GM19395 (cell line): Measurements from ENCODE around the gene PTPRN2.
"Not testable (repeated sequence)": the region's sequence is repeated elsewhere in the genome, so short reads cannot be mapped to it uniquely, and the experiment has no call there.

ENCODE experiments used
- ATAC-seq: cut with Tn5 transposase; IDR thresholded peaks from one replicate; pipeline ENCODE4 v1.9.1; 2021; ENCODE audit warnings: mild to moderate bottlenecking, moderate library complexity; ENCODE audit not compliant: unreplicated experiment

PTPRN2 gene

DNA sequence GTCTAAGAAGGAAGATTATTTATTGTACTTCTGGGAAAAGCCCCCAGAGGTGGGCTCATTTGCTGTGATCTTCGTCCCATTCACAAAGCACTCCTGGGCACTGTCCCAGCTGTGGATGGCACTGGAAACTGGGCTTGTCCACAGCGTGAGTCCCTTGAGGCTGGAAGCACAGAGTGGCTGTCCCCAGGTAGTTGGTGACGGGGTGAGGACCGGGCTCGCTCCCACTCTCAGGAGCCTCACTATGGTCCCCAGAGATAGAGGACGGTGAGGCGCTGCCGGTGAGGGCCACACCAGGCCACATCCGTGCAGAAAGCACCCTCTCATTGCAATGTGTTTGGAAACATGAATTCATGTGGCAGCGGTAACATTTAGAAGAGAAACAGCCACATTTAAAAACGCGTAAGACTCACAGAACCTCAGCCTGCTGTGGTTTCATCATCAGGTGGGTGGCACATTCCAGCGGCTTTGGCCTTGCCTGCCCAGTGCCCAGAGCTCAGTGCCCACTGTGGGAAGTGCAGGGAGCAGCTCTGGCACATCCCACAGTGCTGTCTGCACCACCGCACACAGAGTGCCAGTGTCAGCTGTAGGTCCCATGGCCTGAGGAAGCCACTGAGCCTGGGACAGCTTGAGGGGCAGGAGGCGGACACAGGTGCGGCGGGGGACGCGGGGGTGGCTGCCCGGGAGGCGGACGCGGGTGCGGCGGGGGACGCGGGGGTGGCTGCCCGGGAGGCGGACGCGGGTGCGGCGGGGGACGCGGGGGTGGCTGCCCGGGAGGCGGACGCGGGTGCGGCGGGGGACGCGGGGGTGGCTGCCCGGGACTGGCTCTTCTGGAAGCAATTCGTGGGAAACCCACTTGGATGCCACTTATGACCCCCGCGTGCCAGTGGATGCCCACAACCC lies 801.0 kb downstream of the PTPRN2 start:
- no peak for ATAC-seq

DNA sequence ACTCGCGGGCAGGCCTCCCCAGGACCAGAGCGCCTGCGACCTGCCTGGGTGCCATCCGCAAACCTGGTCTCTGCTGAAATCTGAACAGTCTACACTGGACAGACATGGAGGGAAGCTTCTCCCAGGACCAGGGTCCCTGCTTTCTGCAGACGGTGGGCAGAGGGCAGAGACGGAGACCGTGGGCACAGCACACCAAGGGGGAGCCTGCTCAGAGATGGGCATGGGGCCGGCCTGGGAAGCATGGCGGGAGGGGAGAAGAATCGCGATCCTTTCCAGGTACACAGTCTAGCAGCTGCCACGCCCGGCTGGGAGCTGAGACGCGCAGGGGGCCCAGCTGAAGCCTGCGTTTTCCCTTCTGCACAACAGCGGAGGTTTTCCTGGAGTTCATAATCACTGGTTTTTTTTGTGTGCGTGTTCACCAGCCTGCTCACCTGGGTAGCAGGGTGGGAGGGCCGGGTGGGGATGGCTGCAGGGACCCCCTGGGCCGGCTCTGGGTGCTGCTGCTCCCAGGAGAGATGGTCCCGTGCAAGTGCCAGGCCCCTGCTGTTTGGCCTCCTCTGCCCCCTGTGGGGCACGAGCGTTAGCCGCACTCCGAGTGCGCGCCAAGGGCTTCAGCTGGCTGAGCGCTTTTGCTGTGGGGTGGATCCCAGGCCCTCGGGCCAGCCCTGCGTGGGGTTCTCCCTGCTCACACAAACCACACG lies 802.0 kb downstream of the PTPRN2 start:
- no peak for ATAC-seq

DNA sequence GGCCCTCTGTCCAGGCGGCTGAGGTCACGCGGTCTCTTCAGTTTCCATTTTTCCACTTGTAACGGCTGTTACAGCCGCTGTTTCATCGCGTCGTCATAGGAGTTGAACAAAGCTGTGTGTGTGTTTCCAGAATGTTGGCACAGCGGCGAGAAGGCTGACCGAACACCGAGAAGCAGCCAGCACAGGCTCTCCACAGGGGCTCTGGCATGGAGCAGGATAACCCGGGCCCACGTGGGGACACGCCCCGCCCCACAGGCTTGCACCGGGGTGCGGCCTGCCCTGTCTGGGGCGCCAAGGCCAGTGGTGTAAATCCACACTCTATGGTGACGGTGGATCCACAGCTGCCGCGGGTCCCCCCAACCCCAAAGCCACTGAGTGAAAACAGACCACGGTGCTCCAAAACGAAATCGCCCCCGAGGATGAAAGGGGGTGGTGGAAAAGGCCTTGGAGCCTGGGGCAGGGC lies 802.6 kb downstream of the PTPRN2 start:
- no peak for ATAC-seq

DNA sequence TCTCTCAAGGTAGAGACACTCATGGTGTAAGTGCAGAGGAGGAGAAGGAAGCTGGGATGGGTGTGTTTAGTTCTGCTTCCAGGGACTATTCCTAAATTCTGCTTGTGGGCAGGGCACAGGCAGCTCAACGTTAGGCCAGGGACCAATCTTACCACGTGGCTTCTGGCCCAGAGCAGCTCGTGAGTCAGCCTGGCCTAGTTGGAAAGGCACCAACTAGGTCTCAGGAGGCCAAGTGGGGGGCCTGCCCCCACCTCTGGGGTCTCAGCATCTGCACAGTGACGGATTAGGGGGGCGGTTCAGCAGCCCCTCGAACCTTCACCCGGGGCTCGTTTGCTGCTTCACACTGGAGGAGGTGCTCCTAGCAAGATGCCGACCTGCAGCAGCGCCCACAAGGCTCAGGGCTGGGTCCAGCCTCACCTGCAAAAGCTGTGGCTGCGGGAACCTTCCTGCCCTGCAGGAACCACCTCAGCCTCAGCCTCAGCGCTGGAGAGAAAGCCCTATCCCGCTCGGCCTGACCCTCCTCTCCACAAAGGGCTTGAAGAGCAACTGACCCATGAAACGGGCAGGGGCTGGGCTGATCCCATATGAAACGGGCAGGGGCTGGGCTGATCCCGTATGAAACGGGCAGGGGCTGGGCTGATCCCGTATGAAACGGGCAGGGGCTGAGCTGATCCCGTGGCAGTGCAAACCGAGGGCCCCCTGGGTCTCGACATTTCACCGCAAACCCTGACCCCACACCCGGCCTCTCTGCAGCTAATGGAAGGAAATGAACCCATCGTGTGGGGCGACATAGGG lies 803.4 kb downstream of the PTPRN2 start:
- no peak for ATAC-seq

DNA sequence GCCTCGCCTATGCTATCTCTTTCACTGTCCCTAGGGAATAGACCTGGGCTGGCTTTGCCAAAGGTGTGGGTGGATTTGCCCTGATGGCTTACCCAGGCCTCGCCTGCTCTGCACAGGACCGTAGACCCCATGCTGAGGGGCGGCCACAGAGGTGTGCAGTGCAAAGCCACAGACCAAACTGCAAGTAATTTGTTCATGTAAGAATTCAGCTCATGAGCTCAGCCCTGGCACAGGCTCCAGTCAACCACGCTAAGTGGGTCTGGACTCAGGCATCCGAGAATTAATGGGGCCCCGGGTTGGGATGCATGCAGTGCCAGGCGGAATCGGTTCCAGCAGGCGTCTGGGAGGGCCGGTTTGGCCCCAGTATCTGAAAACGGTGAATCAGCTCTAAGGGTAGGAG lies 805.6 kb downstream of the PTPRN2 start:
- ATAC-seq, result no peak

DNA sequence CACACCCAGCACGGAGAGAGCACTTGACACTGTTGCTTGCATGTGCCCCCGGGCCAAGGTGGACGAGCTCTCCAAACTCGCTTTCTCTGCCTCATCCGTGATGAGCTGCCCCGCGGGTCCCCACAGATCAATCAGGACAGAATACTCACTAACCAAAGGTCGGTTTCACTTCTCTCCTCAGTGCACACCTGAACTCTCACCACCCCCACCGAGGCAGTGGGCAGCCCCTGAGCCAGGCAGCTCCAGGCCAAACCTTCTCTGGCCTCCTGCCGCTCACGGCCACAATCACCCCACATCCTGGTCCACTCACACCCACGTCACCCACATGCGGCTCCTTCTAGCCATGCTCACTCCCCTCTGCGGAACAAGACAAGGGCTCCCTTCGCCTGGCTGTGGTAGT lies 806.9 kb downstream of the PTPRN2 start:
- ATAC-seq, result no peak

DNA sequence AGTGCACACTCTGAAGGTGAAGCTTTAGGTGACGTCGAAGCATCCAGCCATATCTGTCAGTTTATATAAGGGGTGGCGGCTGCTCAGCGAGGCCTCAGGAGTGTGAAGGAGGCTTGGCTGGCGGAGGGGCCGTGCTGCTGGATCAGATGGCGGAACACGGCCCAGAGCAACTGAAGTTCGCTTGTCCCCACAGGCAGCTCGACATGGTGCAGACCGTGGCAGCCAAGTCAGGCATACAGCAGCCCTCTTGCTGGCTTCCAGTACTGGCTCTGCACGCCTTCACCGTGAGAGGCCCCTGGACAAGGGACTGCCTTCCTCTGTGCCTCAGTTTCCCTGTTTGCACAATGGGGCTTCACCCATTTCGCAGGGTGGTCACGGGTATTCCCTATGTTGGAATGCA lies 807.3 kb downstream of the PTPRN2 start:
- no peak for ATAC-seq

DNA sequence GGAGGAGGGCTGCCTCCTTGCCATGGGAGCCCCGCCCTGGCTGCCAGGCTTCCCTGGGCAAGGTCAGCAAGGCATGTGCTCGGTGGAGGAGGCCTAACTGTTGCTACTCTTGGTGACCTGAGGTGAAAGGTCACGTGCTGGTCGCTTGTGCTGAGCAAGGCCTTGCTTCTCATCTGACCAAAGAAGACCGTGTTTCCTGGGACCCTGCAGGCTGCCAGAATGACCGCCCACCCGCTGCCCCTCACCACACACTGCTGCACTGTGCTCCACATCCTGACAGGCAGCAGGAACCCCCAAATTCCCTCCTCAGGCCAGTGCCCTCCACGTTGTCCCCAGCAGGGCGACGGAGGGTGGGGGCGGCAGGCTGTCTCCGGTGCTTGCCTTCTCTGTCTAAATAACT lies 808.4 kb downstream of the PTPRN2 start:
- no peak for ATAC-seq

DNA sequence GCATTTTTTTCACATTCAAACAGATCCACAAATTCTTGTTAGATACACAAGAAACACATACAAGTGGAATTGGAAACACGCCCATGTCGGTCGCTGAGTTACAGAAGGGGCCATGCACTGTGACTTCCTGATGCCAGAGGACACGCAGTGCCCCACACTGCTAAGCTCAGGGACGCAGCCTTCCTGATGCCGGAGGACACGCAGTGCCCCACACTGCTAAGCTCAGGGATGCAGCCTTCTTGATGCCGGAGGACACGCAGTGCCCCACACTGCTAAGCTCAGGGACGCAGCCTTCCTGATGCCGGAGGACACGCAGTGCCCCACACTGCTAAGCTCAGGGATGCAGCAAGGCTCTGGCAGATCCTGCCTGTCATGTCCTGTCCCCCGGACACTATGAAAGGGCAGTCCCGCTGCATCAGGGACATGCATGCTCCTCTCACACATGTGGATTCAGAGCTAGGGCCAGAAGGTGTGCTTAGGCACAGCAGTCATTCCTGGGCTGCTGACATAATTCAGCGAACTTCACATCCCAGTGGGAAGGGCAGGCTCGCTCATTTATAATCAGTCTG lies 810.3 kb downstream of the PTPRN2 start:
- ATAC-seq, result not testable (repeated sequence)

DNA sequence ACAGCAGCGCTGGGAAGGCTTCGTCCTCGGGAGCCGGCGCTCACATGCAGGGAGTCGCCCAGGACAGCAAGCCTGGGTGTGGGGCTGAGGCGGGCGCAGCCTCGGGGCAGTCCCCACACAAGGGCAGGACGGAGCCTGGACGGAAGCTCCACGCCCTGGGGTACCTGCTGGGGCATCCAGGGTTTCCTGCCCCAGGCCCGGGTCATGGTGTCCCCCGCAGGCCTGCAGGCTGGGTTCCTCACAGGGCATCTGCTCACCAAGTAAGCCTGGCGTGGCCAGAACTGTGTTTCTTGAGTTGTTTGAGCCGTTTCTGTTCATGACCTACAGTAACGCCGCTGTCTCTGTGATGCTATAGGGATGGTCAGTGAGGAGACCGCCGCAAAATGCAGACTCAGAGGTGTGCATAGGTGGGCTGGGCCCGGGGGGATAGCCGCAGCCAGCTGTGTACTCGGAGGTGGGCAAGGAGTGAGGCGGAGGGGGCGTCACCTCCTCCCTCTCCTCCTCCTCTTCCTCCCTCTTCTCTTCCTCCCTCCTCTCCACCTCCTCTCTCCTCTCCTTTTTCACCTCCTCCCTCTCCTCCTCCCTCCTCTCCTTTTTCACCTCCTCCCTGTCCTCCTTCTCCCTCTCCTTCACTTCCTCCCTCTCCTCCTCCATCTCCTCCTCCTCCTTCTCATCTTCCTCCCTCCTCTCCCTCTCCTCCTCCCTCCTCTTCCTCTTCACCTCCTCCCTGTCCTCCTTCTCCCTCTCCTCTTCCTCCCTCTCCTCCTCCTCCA lies 811.9 kb downstream of the PTPRN2 start:
- no peak for ATAC-seq

DNA sequence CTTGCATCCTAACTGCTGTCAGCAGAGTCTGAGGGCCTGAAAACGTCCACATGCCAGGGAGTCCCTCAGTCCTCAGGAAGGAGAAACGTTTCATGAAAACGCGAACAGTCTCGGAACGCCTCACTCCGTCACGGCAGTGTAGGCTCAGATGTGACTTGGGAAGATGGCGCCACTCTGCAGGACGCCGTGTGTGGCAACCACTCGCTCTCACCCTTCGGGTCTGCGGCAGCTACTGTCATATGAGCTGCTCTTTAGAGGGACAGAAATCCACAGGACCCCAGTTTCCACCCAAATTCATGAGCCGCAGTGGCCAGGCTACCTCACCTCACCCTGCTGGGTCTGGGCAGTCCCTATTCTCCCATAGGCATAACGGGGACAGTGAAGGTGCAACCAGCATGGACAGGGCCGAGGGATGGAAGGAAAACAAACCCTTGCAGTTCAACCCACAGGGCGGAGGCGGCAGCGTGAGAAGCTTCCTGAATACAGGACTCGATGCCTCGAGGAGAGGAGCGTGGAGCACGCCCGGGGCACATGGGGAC lies 812.5 kb downstream of the PTPRN2 start:
- no peak for ATAC-seq

DNA sequence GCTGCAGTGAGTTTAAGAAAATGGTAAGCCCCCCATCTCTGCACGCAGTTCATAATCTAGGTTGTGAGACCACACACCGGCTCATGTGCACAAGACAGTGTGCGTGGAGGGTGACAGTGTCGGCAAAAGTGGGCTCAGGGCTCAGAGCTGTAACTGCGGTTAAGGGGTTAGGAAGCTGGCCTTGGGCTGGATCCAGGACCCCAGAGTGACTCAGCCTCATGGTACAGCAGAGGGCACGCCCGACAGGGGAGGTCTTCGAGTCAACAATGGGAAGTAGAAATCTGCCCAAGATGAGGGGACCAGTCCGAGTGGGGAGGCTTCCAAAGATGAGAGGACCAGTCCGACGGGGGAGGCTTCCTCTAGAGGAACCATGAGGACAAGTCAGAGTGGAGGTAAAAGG lies 813.1 kb downstream of the PTPRN2 start:
- ATAC-seq, result no peak

DNA sequence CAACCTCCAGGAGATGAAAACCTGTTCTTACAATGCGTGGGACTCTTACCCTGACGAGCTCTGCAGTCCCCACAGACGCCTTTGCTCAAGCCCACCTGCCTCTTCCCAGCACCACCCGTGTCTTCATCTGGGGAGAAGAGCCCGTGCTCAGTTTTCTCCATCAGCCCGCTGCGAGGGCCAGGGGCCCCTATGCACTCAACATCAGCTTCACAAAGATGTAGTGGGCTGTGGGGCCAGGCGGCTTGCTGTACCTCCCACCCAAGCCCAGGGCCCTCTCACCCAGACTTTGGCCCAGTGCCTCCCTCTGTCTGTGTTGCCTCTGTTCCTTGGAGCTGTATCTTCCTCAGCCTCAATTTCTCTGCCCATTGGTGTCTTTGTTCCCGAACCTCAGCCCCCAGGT lies 814.3 kb downstream of the PTPRN2 start:
- ATAC-seq, result no peak

DNA sequence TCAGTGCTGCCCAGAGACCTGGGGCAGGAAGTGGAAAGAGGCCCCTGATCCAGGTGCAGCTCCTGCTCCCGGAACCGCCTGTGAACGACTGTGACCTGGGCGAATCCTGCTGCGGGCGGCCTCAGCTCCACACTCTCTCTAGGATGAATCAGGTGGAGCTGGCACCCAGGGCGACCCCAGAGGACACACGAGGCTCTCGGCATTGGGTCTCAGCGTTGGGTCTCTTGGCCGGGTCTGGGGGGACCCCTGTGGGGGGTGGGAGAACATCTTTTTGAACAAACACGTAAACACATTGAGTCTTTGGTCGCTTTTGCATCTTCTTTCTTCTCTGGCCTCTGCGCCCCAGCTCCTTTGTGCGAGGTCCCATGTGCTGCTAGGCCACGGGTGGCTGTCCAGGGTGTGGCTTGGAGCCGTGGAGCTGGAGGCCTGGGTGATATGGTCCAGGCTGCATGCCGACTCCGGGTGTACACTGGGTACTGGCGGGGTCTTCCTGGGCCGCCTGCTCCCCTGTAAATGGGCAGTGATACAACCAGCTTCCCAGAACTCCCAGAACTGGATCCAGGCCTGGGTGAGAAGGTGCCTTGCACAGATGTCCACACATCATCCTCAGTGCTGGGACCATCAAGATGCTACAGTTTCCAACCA lies 815.0 kb downstream of the PTPRN2 start:
- ATAC-seq, result no peak

DNA sequence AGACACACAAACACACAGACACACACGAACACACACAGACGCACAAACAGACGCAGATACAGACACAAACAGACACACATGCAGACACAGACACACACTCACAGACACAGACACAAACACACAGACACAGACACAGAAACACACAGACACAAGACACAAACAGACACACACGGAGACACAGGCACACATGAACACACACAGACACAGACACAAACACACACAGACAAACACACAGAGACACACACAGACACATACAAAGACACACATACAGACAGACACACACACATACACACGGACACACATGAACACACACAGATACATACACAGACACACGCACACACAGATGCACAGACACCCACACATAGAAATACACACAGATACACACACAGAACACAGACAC lies 815.9 kb downstream of the PTPRN2 start:
- ATAC-seq, result no peak

DNA sequence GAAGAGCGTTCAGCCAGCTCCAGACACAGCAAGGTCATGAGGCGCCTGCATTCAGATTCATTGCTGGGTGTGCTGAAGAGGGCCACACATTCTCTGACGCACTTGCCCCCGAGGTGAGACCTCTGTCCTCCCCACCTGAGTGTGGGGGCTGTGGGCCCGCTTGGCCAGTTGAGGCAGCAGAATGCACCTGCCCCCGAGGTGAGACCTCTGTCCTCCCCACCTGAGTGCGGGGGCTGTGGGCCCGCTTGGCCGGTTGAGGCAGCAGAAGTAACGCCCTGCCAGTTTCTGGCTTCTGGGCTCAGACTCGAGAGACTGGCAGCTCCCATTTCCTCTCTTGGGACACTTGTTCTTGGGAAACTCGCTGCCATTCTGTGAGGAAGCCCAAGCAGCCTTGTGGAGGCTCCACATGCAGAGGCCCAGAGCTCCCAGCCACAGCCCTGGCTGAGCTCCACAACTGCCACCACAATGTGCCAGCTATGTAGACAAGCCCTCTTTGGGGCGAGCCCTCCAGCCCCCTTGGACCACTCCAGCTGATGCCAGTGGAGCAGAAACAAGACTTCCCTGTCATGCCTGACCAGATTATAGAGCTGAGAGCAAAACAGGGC lies 816.8 kb downstream of the PTPRN2 start:
- ATAC-seq, result no peak

DNA sequence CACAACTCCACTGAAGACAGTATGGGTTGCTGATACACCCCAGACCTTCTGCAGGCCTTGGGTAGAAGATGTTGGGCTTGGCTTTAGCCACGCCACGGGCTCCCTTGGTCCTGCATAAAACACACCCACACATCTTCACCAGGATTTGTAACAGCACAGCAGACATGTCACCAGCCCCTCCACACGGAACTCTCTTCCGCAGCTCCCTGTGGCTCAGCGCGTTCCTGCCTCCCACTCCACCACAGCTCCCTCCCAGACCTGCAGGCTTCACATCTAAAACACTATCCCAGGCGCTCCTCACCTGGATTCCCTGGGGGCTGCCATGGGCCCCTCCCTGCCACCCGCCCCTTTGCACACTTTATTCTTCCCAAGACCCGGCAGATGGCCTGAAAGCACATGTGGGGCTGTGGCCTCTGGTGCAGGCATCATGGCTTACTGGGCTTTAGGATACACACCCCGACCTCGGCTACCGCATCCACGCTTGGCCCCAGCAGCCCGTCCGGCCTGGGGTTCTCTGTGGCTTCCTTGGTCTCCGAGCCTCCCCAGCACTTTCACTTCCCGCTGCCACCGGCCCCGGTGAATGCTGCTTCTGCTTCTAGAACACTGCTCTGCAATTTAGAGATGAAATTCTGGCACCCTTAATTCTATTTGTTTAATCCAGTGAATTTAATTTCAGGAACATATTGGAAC lies 818.0 kb downstream of the PTPRN2 start:
- no peak for ATAC-seq

DNA sequence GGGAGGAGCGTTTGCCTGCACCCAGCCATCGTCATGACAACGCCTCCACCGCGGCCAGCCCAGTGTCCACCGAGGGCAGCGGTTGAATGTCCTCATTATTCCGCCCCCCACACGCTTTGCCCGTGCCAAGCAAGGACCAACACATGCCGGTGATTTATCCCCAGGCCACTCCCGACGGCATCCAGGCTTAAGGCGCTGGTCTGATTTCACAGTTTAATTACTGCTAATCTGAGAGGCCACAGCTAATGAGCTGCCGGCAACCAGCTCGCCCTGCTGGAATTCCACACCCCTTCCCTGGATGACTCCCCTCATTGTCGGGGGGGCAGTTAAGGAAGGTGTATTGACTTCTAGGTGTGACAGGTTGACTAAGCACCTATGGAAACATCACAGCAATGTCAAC lies 818.5 kb downstream of the PTPRN2 start:
- no peak for ATAC-seq

DNA sequence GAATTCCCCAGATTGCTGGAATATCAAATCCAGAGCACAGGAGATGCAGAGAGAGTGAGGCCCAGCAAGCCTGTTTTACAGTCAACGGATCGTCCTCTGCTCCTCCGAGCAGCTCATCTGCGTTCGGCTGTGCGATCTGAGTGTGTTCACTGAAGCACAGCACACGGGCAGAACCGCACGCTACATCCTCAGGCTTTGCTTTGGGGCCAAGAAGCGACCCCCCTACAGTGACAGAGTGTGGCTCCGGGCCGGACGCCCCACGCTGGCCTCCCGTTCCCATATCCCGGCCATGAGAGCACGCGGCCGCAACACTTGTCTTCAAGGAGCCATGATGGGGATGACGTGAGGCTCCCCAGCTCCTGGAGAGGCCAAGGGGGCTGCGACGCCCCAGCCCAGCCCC lies 819.4 kb downstream of the PTPRN2 start:
- ATAC-seq, result no peak
